OCI-LY3 (cell line): ENCODE results near the gene MED12L.

Experiments
- CTCF ChIP-seq: fragments of 200-600, 300-600 bp; sonication (generic); IDR thresholded peaks from 2 replicates; pipeline ENCODE4 v1.5.1; 2014; ENCODE audit warnings: antibody characterized with exemption, low read length, low read depth
- EZH2phosphoT487 ChIP-seq: fragments of 200-600 bp; shearing (Covaris generic); IDR thresholded peaks from 2 replicates; pipeline ENCODE4 v1.6.1; 2018; ENCODE audit warnings: antibody characterized with exemption, mixed run types, low read depth

- TF ChIP-seq CTCF, result no peak
- TF ChIP-seq EZH2phosphoT487, result no peak
Measured at GRCh38 chr3:151085889-151086483, 522 bp downstream of the MED12L start.
